Naive thymus-derived CD4-positive, alpha-beta T cell (primary cell): ENCODE measurements around the gene ARL3. TPM values are rescaled to one million over a fixed set of nuclear protein-coding genes. Genes with fewer than 3 reads are reported as not detected.
"Not testable (repeated sequence)": the region's sequence is repeated elsewhere in the genome, so short reads cannot be mapped to it uniquely, and the experiment has no call there.

Source experiments
- ATAC-seq: fragments of 150-1000 bp; cut with Tn5 transposase; 2 replicates; pipeline ENCODE4 v1.10.0; 2021; ENCODE audit warnings: mild to moderate bottlenecking, moderate library complexity
- CTCF ChIA-PET: fragments of 350-600 bp; sonication (Branson Sonifier 250); formaldehyde crosslinking; loops from one replicate; lab custom pipeline; 2021; ENCODE audit warnings: antibody characterized with exemption; lab: Charles Lee
- POLR2A ChIA-PET: fragments of 350-600 bp; sonication (Branson Sonifier 250); formaldehyde crosslinking; loops from one replicate; lab custom pipeline; 2021; ENCODE audit warnings: antibody characterized with exemption, inconsistent platforms; lab: Charles Lee
- DNase-seq, 9 donors: peaks; one replicate each; pipeline versions ENCODE4 v3.0.0 to v3.0.0-alpha.2; 2020 to 2022; ENCODE audit warnings: mixed read lengths in 1 of 9
- H3K27ac ChIP-seq: one replicate; pipeline ENCODE4 v1.7.0; 2013; ENCODE audit warnings: mild to moderate bottlenecking, low read depth, low read length, moderate library complexity
- H3K27me3 ChIP-seq, 2 donors: one replicate each; pipeline ENCODE4 v1.7.0; 2013; ENCODE audit warnings: low read length in 2 of 2, mild to moderate bottlenecking in 2 of 2, moderate library complexity in 2 of 2; ENCODE audit not compliant: control insufficient read depth in 2 of 2, insufficient read depth in 2 of 2
- H3K36me3 ChIP-seq, 3 experiments: 1 replicate in 2 of 3; 2 replicates in 1 of 3; pipeline ENCODE4 v1.7.0; 2013; ENCODE audit warnings: low read length in 3 of 3, mild to moderate bottlenecking in 3 of 3, moderate library complexity in 1 of 3; ENCODE audit not compliant: insufficient read depth in 3 of 3, control insufficient read depth in 2 of 3
- H3K4me1 ChIP-seq, 2 donors: one replicate each; pipeline ENCODE4 v1.7.0; 2013; ENCODE audit warnings: low read length in 2 of 2, mild to moderate bottlenecking in 2 of 2, moderate library complexity in 1 of 2; ENCODE audit not compliant: control insufficient read depth in 2 of 2, insufficient read depth in 2 of 2
- H3K4me3 ChIP-seq: 2 replicates; pipeline ENCODE4 v1.7.0; 2013; ENCODE audit warnings: mild to moderate bottlenecking, low read length
- H3K9me3 ChIP-seq, 3 experiments: 1 replicate in 2 of 3; 2 replicates in 1 of 3; pipeline ENCODE4 v1.7.0; 2013; ENCODE audit warnings: low read length in 3 of 3; ENCODE audit not compliant: control insufficient read depth in 2 of 3
- H3K27ac Mint-ChIP-seq, 9 donors: one replicate each; pipeline ENCODE4 v1.8.0; 2020 to 2022; ENCODE audit warnings: mixed read lengths in 9 of 9, mild to moderate bottlenecking in 8 of 9, moderate library complexity in 5 of 9, inconsistent platforms in 2 of 9
- H3K27me3 Mint-ChIP-seq, 5 donors: one replicate each; pipeline ENCODE4 v1.8.0; 2021 to 2022; ENCODE audit warnings: mixed read lengths in 5 of 5, mild to moderate bottlenecking in 1 of 5
- H3K36me3 Mint-ChIP-seq, 5 donors: one replicate each; pipeline ENCODE4 v1.8.0; 2020 to 2022; ENCODE audit warnings: mixed read lengths in 5 of 5, mild to moderate bottlenecking in 3 of 5, inconsistent platforms in 1 of 5
- H3K4me1 Mint-ChIP-seq, 7 donors: one replicate each; pipeline ENCODE4 v1.8.0; 2020 to 2022; ENCODE audit warnings: mixed read lengths in 7 of 7, mild to moderate bottlenecking in 3 of 7, inconsistent platforms in 1 of 7
- H3K4me3 Mint-ChIP-seq, 10 donors: one replicate each; pipeline ENCODE4 v1.8.0; 2020 to 2022; ENCODE audit warnings: mild to moderate bottlenecking in 10 of 10, mixed read lengths in 10 of 10, moderate library complexity in 6 of 10, inconsistent platforms in 2 of 10
- H3K9me3 Mint-ChIP-seq, 11 donors: one replicate each; pipeline ENCODE4 v1.8.0; 2020 to 2022; ENCODE audit warnings: mixed read lengths in 11 of 11, mild to moderate bottlenecking in 4 of 11, inconsistent platforms in 1 of 11, moderate library complexity in 1 of 11
- intact Hi-C, 2 donors: fragments of 100-400 bp; cut with micrococcal nuclease; formaldehyde crosslinking; loops; one replicate each; pipeline ENCODE4 v1.15.1; 2023
- polyA plus RNA-seq, 2 donors: library from polyadenylated mRNA; unstranded; fragments of 300-500 nt; fragmentation: Illumina TruSeq; gene quantifications; one replicate each; pipeline ENCODE4 v1.2.3, GENCODE V29; 2021
- total RNA-seq, 6 experiments: library from RNA in 5 of 6; stranded (reverse) in 5 of 6; gene quantifications; 1 replicate in 5 of 6; 2 replicates in 1 of 6; pipeline ENCODE4 v1.2.3 and lab custom pipeline; 2021 to 2026

ARL3 gene
- total and polyA plus RNA-seq, 7 experiments from 2014 or later = 1.3 to 5.1 (median 2.9) TPM

DNA sequence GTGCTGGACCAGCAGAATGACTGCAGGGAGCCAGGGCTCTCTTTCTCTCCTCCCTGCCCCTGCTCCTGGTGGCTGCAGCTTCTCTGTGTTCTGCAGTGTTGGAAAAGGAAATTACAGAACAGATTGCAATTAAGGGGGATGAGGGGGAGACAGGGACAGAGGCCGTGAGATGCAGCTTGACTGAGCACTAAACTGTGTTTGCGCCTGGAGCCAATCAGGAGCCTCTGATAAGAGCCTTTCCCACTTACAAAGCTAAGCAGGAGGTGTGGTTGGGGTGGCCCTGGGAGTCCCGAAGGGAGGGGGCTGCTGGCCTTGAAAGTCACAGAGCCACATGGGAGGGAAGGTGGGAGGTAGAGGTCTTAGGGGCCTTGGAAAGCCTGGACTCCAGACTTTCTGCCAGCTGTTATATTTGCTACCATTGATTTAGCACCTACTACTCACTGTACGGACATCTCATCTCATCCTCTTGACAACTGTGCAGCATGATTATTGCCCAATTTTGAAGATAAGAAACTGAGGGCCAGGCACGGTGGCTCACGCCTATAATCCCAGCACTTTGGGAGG lies 43.2 kb downstream of the ARL3 start:
- Histone ChIP-seq H3K27ac (no peak overlapping the region), H3K4me1 (peaks cover 18 to 41% of the 10 kb centered on the region in 2 donors), H3K27me3 (no peaks in the 10 kb centered on the region), H3K36me3 (no peaks in the 10 kb centered on the region), H3K4me3 (no peak overlapping the region), H3K9me3 (no peaks in the 10 kb centered on the region)
- Mint-ChIP-seq H3K4me3 (no peak overlapping the region), H3K27ac (peak overlapping the region in 3 of 9 donors; percentile 12 to 52 (median 36)), H3K9me3 (no peaks in the 10 kb centered on the region), H3K4me1 (peaks cover 39 to 72% (median 56%) of the 10 kb centered on the region in 7 donors), H3K36me3 (peaks cover 0 to 4% (median 0%) of the 10 kb centered on the region in 5 donors), H3K27me3 (no peaks in the 10 kb centered on the region)
- CTCF ChIA-PET = interaction anchor here (1.4 to 3.0 kb wide), 3 partner anchors 17 to 29 kb away, joined by 3 to 12 read pairs (median 5); no protein-coding TSS in a partner anchor
- POLR2A ChIA-PET = interaction anchor here (1.2 to 11.1 kb wide), 5 partner anchors 10 to 44 kb away, joined by 3 to 169 read pairs (median 7); partner anchors contain the start of genes ARL3, SFXN2 and TRIM8
- intact Hi-C loops = loop anchor here in 1 of 2 donors (5.0 kb wide), 1 partner anchor 59 kb away; no protein-coding TSS in a partner anchor
- ATAC-seq = no peak
- DNase-seq = no peak

DNA sequence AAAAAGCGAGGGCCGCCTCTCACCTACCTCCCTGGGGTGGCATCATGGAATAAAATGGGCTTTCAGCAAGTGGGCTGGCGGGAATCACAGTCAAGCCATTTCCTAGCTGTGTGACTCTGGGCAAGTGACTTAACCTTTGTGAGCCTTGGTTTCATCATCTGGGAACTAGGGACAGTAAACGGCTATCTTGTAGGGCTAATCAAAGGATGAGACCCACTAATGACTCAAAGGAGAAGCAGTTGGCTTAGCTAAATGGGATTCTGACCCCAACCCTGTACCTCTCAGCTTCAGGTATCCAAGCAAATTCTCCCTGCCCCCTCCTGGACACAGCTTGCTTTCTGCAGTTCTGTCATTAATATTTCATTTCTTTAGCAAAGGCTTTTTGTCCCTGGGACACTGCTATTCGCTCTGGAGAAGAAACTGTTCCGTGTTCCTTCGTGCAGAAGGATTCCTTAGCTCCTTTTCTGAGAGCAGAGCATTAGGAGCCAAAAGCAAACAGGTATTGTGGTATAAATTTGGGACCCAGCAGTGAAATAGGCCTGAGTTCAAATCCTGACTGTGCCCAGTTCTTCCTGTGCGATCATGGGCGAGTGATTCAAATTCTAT lies 44.0 kb downstream of the ARL3 start:
- intact Hi-C loops = loop anchor here in 1 of 2 donors (5.0 kb wide), 1 partner anchor 58 kb away; no protein-coding TSS in a partner anchor
- CTCF ChIA-PET = interaction anchor here (0.5 to 3.0 kb wide), 4 partner anchors 16 to 31 kb away, joined by 3 to 12 read pairs (median 4); no protein-coding TSS in a partner anchor
- Mint-ChIP-seq H3K27me3 (no peaks in the 10 kb centered on the region), H3K27ac (peak overlapping the region in 2 of 9 donors; percentile 36 to 38), H3K9me3 (no peaks in the 10 kb centered on the region), H3K4me3 (no peak overlapping the region), H3K36me3 (peaks cover 0 to 4% (median 0%) of the 10 kb centered on the region in 5 donors), H3K4me1 (peaks cover 32 to 64% (median 48%) of the 10 kb centered on the region in 7 donors)
- Histone ChIP-seq H3K4me1 (peaks cover 16 to 33% of the 10 kb centered on the region in 2 donors), H3K9me3 (no peaks in the 10 kb centered on the region), H3K27me3 (no peaks in the 10 kb centered on the region), H3K4me3 (no peak overlapping the region), H3K27ac (no peak overlapping the region), H3K36me3 (no peaks in the 10 kb centered on the region)
- POLR2A ChIA-PET = interaction anchor here (1.3 to 11.1 kb wide), 4 partner anchors 17 to 44 kb away, joined by 3 to 169 read pairs (median 6); partner anchors contain the start of genes ARL3, SFXN2 and TRIM8
- DNase-seq = no peak
- ATAC-seq = no peak

GRCh38 chr10:102669206-102670064 lies 44.8 kb downstream of the ARL3 start:
- Histone ChIP-seq H3K9me3 (no peaks in the 10 kb centered on the region), H3K4me1 (peaks cover 9 to 25% of the 10 kb centered on the region in 2 donors), H3K27me3 (no peaks in the 10 kb centered on the region), H3K4me3 (no peak overlapping the region), H3K36me3 (no peaks in the 10 kb centered on the region), H3K27ac (no peak overlapping the region)
- Mint-ChIP-seq H3K27ac (peak overlapping the region in 4 of 9 donors; percentile 14 to 80 (median 37)), H3K27me3 (no peaks in the 10 kb centered on the region), H3K36me3 (peaks cover 0 to 4% (median 0%) of the 10 kb centered on the region in 5 donors), H3K4me1 (peaks cover 25 to 56% (median 42%) of the 10 kb centered on the region in 7 donors), H3K4me3 (no peak overlapping the region), H3K9me3 (no peaks in the 10 kb centered on the region)
- ATAC-seq (no peak), DNase-seq (no peak)
- CTCF ChIA-PET = interaction anchor here (0.5 to 3.0 kb wide), 3 partner anchors 15 to 30 kb away, joined by 3 to 12 read pairs (median 5); no protein-coding TSS in a partner anchor
- intact Hi-C loops = loop anchor here in 1 of 2 donors (5.0 kb wide), 1 partner anchor 57 kb away; no protein-coding TSS in a partner anchor
- POLR2A ChIA-PET = interaction anchor here (1.3 to 11.1 kb wide), 5 partner anchors 17 to 45 kb away, joined by 3 to 169 read pairs (median 6); partner anchors contain the start of genes ARL3, SFXN2 and TRIM8

DNA sequence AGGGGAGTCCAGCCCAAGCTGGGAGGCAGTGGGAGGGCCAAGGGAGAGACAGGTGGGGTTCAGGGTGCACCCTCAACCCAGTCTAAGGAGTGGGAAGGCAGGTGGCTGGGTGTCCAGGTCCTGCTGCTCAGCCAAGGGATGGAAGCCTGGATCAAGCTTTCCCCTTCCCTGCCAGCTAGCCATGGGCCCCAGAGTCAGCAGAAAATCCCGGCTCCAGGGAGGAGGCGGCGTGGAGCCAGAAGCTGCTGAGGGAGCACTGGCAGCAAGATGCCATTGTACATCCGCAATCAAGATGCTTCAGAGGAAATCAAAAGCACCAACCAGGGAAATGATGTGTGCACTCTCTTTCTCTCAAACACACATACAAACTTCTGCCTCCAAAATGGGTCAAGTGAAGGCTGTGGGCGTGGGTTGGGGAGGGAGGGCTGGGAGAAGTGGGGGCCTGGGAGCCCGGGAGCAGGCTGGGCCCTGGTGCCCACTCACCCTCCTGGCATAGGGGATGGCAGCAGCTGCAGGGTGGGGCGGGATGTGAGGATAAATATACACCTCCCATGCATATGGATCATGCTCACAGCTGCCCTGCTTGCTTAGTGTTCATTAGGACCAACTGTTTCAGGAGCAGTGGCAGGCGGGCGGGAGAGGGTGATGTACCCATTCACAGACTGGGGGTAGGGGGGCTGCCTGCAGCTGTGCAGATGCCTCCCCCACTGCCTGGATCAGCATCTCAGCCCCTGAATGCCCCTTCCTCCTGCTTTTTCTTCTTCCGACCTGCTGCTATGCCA lies 45.7 kb downstream of the ARL3 start:
- Mint-ChIP-seq H3K4me3 (peak overlapping the region in 4 of 10 donors; percentile 9 to 62 (median 25)), H3K4me1 (peaks cover 17 to 47% (median 33%) of the 10 kb centered on the region in 7 donors), H3K27ac (peak overlapping the region in 8 of 9 donors; percentile 26 to 80 (median 64)), H3K9me3 (no peaks in the 10 kb centered on the region), H3K27me3 (no peaks in the 10 kb centered on the region), H3K36me3 (peaks cover 0 to 4% (median 0%) of the 10 kb centered on the region in 5 donors)
- Histone ChIP-seq H3K27me3 (no peaks in the 10 kb centered on the region), H3K4me3 (no peak overlapping the region), H3K27ac (no peak overlapping the region), H3K36me3 (no peaks in the 10 kb centered on the region), H3K4me1 (peaks cover 3 to 19% of the 10 kb centered on the region in 2 donors), H3K9me3 (no peaks in the 10 kb centered on the region)
- CTCF ChIA-PET = interaction anchor here (0.7 to 3.0 kb wide), 2 partner anchors 10 to 23 kb away, joined by 3 to 12 read pairs; no protein-coding TSS in a partner anchor
- DNase-seq (no peak), ATAC-seq (no peak)
- POLR2A ChIA-PET = interaction anchor here (1.3 to 11.1 kb wide), 2 partner anchors 22 to 27 kb away, joined by 6 to 169 read pairs; partner anchors contain the start of gene TRIM8
- intact Hi-C loops = no loop called here

DNA sequence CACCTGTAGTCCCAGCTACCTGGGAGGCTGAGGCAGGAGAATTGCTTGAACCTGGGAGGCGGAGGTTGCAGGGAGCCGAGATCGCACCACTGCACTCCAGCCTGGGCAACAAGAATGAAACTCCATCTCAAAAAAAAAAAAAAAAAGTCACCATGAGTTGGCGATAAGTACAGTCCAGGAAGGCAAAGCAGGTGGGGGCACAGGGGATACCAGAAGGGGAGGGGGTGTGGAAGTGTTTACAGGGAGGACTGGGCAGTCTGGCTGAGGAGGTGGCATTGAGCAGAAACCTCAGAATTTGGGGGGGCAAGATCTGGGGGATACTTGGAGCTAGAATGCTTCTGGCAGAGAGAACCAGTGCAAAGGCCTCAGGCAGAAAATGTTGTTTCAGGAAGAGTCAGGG lies 46.8 kb downstream of the ARL3 start:
- H3K9me3 Mint-ChIP-seq, H3K9me3 ChIP-seq, H3K36me3 ChIP-seq, CTCF ChIA-PET, intact Hi-C loops, H3K27me3 ChIP-seq, H3K27me3 Mint-ChIP-seq, H3K36me3 Mint-ChIP-seq, H3K4me3 ChIP-seq, DNase-seq, H3K27ac ChIP-seq, ATAC-seq: not testable (repeated sequence)
- POLR2A ChIA-PET = interaction anchor here (11.1 kb wide), 1 partner anchor 21 kb away, joined by 169 read pairs; the partner anchor contains the start of gene TRIM8
- Mint-ChIP-seq H3K4me3 (peak overlapping the region in 1 of 10 donors; percentile 10), H3K27ac (peak overlapping the region in 3 of 9 donors; percentile 26 to 80 (median 77)), H3K4me1 (peaks cover 15 to 37% (median 24%) of the 10 kb centered on the region in 7 donors)
- peaks cover 0 to 15% of the 10 kb centered on the region in 2 donors for H3K4me1 ChIP-seq
